ENCODE measurements around the gene DUOX2.
"Not testable (repeated sequence)": the region's sequence is repeated elsewhere in the genome, so short reads cannot be mapped to it uniquely, and the experiment has no call there.

Gene DUOX2

DNA sequence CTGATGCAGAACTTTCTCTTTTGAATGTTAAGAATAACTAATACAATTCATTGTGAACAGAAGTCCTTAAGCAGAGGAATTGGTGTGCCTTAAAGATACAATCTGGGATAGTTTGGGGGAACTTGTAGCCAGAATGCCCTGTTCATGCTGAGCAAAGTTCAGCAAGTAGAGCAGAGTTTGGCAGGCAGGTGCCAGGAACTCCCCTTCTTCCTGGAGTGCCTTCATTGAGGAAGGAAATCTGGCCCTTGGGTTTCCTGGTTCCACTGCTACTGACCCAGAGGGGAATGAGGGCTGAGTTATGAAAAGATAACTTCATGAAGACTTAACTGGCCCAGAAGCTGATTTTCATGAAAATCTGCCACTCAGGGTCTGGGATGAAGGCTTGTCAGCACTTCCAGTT lies 40.4 kb downstream of the DUOX2 start:
- not testable (repeated sequence) for DNase-seq (ENCODE audit: low spot score)

- not testable (repeated sequence) for DNase-seq (ENCODE audit: low spot score)
Measured at GRCh38 chr15:45069942-45070360, 44.0 kb downstream of the DUOX2 start.

- DNase-seq (ENCODE audit: low spot score) = peak; percentile 11
Measured at GRCh38 chr15:45064386-45064785, 49.6 kb downstream of the DUOX2 start.

DNA sequence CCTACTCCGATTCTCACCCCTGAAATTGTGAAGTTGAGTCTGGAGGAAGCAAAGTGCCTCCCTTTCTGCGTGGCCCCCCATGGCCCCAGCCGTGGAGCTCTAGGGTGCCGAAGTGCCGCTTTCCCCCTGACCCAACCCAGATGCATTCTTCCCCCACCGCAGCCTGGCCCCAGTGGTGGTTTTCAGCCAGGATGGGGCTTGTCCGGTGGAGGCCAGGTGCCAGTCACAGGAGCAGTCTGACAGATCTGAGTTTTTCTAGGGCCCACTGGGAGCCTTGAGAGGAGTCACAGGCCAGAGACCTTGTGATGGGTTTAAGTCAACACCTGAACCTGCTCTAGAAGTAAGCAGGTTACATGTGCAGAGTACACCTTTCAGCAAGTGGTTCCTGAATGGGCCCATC lies 51.7 kb downstream of the DUOX2 start:
- not testable (repeated sequence) for DNase-seq (ENCODE audit: low spot score)

DNA sequence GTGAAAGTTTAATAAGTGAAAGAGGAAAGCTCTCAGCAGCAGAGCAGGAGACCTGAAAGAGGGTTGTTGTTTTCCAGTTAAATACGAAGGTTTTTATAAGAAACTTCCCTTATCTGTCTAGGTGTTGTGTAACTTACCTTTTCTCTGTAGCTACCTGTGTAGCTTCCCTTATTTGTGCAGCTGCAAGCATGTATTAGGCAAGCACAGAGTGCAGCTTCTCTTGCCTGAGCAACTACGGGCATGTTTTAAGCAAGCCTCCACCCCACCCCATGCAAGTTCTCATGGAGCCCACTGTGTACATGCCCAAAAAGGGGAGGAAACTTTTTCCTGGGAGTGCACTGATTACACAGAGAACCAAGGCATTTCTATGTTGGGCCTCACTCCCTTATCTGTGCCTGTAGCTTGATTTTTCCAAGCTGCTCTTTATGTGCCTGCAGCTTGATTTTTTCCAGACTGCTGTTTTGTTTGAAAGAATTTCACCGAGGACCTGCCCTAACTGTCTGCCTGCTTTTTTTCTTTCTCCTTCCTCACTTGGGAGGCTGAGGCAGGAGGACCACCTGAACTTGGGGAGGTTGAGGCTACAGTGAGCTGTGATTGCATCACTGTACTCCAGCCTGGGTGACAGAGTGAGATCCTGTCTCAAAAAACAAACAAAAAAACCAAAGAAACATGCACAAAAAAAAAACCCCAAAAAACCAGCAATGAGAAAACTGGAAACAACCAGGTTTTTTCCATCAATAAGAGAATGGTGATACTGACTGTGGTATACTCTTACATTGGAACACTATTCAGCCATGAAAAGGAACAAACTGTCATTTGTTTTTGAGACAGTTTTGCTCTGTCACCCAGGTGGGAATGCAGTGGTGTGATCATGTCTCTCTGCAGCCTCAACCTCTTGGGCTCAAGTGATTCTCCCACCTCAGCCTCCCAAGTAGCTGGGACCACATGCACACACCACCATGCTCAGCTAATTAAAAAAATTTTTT lies 55.0 kb downstream of the DUOX2 start:
- DNase-seq (ENCODE audit: low spot score) = not testable (repeated sequence)

GRCh38 chr15:45052676-45053075 lies 61.3 kb downstream of the DUOX2 start:
- not testable (repeated sequence) for DNase-seq (ENCODE audit: low spot score)

DNA sequence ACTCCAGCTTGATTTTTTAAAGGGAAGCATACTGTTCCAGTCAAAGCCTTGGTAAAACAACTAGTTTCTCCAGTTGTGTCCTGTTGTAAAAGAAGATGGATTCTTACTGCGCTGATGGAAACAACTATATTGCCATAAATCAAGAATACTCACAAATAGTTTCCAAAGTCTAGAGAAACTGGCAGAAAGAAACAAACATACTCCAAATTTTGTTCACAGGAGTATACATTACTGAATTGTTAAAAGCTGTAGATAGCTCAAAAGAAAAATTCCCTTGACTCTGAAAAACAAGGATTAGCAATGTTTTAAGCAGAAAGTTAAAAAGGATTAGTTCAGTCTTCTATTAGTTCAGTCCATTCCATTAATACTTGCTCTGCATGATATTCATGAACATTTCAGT lies 63.4 kb downstream of the DUOX2 start:
- no peak for DNase-seq (ENCODE audit: low spot score)

DNA sequence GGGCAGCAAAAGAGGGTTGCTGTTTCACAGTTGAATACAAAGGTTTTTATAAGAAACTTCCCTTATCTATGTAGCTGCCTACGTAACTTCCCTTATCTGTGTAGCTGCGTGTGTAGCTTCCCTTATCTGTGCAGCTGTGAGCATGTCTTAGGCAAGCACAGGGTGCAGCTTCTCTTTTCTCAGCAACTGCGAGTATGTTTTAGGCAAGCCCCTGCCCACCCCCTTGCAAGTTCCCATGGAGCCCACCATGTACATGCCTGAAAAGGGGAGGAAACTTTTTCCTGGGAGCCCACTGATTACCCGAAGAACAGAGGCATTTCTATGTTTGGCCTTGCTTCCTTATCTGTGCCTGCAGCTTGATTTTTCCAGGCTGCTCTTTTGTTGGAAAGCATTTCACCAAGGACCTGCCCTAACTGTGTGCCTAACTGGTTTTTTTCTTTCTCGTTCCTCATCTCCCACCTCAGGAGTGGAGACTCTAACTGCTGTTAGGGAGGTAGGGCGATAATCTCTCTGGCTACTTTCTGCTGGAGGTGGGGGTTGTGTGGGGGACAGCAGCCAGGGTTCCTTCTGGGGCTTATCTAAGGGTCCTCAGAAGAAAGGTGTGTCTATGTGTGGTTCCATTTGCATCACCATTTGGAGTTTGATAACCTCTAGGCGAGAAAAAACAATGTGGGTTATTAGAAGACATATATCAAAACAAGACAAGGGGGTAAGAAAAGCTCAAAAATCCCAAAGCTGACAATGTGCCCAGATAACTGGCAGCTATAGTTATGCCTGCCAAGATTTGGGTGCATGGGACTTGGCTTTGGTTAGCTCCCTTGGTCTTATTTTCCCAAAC lies 65.0 kb downstream of the DUOX2 start:
- no peak for DNase-seq (ENCODE audit: low spot score)

DNA sequence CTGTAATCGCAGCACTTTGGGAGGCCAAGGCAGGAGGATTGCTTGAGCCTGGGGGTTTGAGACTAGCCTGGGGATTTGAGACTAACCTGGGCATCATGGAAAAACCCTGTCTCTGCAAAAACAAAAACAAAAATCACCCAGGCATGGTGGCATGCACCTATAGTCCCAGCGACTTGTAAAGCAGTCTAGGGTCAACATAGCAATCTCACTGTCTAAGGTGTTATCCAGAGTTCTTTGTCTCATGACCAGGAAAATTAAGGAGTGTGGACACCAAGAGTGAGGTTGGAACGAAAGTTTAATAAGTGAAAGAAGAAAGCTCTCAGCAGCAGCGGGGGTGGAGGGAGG lies 65.6 kb downstream of the DUOX2 start:
- DNase-seq (ENCODE audit: low spot score) = not testable (repeated sequence)

DNA sequence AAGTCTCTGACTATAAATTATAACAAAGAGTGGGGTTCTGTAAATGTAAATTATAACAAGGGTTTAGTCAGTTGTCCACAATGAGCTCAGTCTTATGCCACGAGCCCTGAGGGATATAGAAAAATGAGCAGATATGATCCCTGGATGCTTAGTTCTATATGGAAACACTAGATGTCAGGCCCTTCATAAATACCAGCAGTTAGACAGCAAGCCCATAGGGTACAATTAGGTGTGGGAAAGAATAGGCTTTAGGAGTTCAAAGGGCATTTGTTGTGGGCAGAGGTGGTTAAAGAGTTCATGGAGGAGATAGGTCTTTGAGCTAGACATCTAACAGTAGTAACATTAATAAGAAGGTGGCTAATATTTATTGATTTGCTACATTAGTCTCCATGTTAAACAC lies 69.7 kb downstream of the DUOX2 start:
- not testable (repeated sequence) for DNase-seq (ENCODE audit: low spot score)

- DNase-seq (ENCODE audit: low spot score) = not testable (repeated sequence)
Measured at GRCh38 chr15:45042859-45043258, 71.1 kb downstream of the DUOX2 start.
